Progenitor cell of endocrine pancreas (in vitro differentiated cells): ENCODE data around the gene MAP4K4. TPM values are rescaled to one million over a fixed set of nuclear protein-coding genes. Genes with fewer than 3 reads are reported as not detected.

ENCODE experiments used
- DNase-seq: peaks from one replicate; pipeline ENCODE4 v3.0.0; 2021; ENCODE audit warnings: low spot score; ENCODE audit not compliant: unreplicated experiment
- H3K27ac Mint-ChIP-seq: 2 replicates; pipeline ENCODE4 v1.8.0; 2021; ENCODE audit warnings: mild to moderate bottlenecking, moderate library complexity, mixed read lengths
- H3K27me3 Mint-ChIP-seq: 2 replicates; pipeline ENCODE4 v1.8.0; 2021; ENCODE audit warnings: mixed read lengths
- H3K36me3 Mint-ChIP-seq: 2 replicates; pipeline ENCODE4 v1.8.0; 2022; ENCODE audit warnings: mixed read lengths; ENCODE audit not compliant: insufficient read depth
- H3K4me1 Mint-ChIP-seq: 2 replicates; pipeline ENCODE4 v1.8.0; 2021; ENCODE audit warnings: low read depth, mixed read lengths
- H3K4me3 Mint-ChIP-seq: 2 replicates; pipeline ENCODE4 v1.8.0; 2021; ENCODE audit warnings: low read depth, mild to moderate bottlenecking, moderate library complexity, mixed read lengths
- H3K9me3 Mint-ChIP-seq: 2 replicates; pipeline ENCODE4 v1.8.0; 2021; ENCODE audit warnings: low read depth, mixed read lengths
- total RNA-seq: library from RNA; stranded (reverse); gene quantifications from 2 replicates; pipeline ENCODE4 v1.2.1, GENCODE V29; 2021
- TF ChIP-seq, protein P1 (sequence below): fragments of 200-600 bp; sonication (generic); IDR thresholded peaks from one replicate; pipeline ENCODE4 v1.5.0; 2021; ENCODE audit warnings: antibody characterized with exemption, mild to moderate bottlenecking; ENCODE audit not compliant: unreplicated experiment

Gene MAP4K4
- total RNA-seq, 1 donor from 2014 or later: 171 TPM

DNA sequence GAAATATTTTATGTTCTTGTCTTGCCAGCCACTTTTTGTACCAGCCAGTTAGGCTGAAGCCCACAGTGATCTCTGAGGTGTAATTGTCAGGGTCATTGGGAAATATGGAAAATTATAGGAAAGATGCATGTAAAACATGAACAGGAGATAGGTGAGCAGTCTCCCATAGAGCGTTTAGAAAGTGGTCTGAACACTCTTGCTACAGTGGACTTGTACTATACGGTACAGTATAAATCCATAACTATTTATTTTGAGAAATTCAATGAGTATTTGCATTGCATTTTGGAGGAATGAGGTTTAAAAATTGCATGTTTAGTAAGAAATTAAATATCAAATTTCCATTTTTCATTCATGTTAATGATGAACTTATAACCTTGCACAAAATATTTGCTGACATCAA, 20.8 kb upstream of the MAP4K4 start:
- TF ChIP-seq, protein P1, sequence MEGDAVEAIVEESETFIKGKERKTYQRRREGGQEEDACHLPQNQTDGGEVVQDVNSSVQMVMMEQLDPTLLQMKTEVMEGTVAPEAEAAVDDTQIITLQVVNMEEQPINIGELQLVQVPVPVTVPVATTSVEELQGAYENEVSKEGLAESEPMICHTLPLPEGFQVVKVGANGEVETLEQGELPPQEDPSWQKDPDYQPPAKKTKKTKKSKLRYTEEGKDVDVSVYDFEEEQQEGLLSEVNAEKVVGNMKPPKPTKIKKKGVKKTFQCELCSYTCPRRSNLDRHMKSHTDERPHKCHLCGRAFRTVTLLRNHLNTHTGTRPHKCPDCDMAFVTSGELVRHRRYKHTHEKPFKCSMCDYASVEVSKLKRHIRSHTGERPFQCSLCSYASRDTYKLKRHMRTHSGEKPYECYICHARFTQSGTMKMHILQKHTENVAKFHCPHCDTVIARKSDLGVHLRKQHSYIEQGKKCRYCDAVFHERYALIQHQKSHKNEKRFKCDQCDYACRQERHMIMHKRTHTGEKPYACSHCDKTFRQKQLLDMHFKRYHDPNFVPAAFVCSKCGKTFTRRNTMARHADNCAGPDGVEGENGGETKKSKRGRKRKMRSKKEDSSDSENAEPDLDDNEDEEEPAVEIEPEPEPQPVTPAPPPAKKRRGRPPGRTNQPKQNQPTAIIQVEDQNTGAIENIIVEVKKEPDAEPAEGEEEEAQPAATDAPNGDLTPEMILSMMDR: no peak
- no peak for DNase-seq
- Mint-ChIP-seq H3K36me3 (peaks cover 1% of the 10 kb centered on the region), H3K27me3 (peaks cover 3% of the 10 kb centered on the region), H3K27ac (no peak overlapping the region), H3K4me3 (no peak overlapping the region), H3K9me3 (peaks cover 2% of the 10 kb centered on the region), H3K4me1 (peaks cover 7% of the 10 kb centered on the region)

DNA sequence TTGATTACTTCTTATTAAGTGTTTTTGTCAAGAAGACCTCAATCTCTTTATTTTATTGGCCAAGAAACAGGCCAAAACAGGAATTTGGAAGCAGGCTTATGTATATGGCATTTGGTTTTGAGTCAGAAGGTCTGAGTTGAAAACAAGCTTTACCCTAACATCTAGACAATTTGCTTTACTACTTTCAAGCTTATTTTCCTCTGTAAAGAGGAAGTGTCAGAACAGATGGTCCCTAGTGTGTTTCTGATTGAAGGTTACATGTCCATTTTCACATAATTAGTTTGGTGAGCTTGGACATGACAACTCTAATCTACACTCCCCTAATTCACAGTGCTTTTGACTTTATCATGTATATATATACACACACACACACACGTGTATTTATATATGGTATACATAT, 19.8 kb upstream of the MAP4K4 start:
- no peak for DNase-seq
- Mint-ChIP-seq H3K27me3 (peaks cover 3% of the 10 kb centered on the region), H3K27ac (no peak overlapping the region), H3K36me3 (no peaks in the 10 kb centered on the region), H3K4me3 (no peak overlapping the region), H3K4me1 (peaks cover 7% of the 10 kb centered on the region), H3K9me3 (no peaks in the 10 kb centered on the region)
- TF ChIP-seq, protein P1: no peak

DNA sequence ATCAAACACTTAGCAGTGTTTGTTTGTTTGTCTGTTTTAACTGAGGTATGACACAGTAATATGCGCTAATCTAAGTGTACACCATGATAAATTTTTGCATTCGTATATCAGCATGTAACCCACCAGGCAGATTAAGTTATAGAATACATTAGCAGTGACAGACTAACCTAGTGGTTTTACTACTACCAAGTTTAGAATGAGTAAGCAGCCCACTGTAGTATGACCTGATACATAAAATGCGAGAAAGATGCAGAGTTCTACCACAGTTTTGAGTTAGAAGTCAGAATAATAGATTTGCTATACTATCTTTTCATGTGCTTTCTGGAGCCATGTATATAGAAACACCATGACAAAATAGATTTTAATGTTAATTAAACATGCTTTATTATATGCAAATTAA, 19.1 kb upstream of the MAP4K4 start:
- H3K9me3 Mint-ChIP-seq: no peaks in the 10 kb centered on the region
- TF ChIP-seq, protein P1: no peak
- no peak overlapping the region for H3K4me3 Mint-ChIP-seq
- H3K36me3 Mint-ChIP-seq: no peaks in the 10 kb centered on the region
- DNase-seq: no peak
- peaks cover 7% of the 10 kb centered on the region for H3K4me1 Mint-ChIP-seq
- no peak overlapping the region for H3K27ac Mint-ChIP-seq
- peaks cover 3% of the 10 kb centered on the region for H3K27me3 Mint-ChIP-seq

DNA sequence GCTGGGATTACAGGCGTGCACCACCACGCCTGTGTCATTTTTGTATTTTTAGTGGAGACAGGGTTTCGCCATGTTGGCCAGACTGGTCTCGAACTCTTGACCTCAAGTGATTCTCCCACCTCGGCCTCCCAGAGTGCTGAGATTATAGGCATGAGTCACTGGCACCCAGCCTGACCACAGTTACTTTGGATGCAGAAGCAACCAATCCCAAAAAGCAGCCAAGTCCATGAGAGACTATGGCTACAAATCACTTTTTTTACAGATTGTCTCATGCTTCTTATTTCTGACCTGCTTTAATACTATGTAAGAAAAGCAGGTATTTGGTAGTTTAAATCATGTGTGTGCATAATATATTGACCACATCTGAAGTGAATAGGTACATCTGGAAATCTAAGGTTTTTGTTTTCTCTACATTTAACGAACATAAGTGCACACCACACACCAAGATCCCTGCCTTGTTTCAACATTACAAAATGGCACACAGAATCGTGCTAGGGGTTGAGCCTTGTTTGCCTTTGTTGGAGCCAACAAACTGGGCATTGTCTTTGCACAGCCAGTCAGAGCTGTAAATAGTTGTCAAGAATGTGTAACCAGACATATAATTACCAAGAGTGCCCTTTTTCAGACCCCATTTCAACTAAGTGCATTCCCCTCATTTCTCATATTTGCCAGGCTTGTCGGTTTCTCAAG, 18.3 kb upstream of the MAP4K4 start:
- Mint-ChIP-seq H3K4me1 (peaks cover 7% of the 10 kb centered on the region), H3K4me3 (no peak overlapping the region), H3K36me3 (no peaks in the 10 kb centered on the region), H3K27me3 (peaks cover 3% of the 10 kb centered on the region), H3K9me3 (no peaks in the 10 kb centered on the region), H3K27ac (no peak overlapping the region)
- DNase-seq: no peak
- TF ChIP-seq, protein P1: no peak

DNA sequence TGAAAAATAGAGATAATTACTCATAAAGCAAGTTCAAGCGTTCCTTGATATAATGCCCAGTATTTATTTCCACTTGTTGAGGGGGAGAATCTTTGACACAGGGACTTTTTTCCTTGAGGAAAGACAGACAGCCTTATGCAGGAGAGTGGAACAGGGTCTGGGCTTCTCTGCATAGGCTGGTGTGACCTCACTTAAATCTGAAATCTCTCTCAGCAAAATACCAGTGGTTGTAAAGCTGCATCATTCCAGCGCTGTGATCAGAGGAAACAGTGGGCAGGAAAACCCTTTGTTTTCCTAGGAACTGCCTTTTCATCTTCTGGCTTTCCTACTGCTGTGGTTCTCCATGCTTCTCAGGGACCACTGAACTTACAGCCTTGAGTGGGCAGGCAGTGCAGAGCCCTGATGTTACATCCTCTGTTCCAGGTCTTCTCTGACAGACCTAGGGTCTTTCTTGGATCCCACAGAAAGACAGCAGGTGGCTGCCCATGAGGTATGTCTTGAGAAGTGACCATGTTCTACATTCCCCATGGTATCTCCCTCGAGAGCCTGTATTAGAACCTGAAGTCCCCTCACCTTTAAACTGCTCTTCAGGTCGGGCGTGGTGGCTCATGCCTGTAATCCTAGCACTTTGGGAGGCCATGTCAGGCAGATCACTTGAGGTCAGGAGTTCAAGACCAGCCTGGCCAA, 17.6 kb upstream of the MAP4K4 start:
- H3K9me3 Mint-ChIP-seq: no peaks in the 10 kb centered on the region
- no peak for DNase-seq
- H3K27me3 Mint-ChIP-seq: no peaks in the 10 kb centered on the region
- no peak overlapping the region for H3K27ac Mint-ChIP-seq
- TF ChIP-seq, protein P1: no peak
- no peaks in the 10 kb centered on the region for H3K36me3 Mint-ChIP-seq
- no peak overlapping the region for H3K4me3 Mint-ChIP-seq
- peaks cover 7% of the 10 kb centered on the region for H3K4me1 Mint-ChIP-seq
